ENCODE data around the gene ABHD5. TPM values are rescaled to one million over a fixed set of nuclear protein-coding genes. Genes with fewer than 3 reads are reported as not detected.
A peak's percentile ranks its signal among the peaks of the same experiment; 100 is the strongest.

Gene ABHD5
- total RNA-seq, 2 donors from 2014 or later: 18.9 to 19.8 TPM

- peaks cover 45% of the 10 kb centered on the region for H3K4me1 Mint-ChIP-seq (ENCODE audit: low read depth)
- DNase-seq (no peak), ATAC-seq (replicated peaks in 1 of 2) (peak in 1 of 2 donors; percentile 38)
- no peaks in the 10 kb centered on the region for H3K9me3 Mint-ChIP-seq
- no peaks in the 10 kb centered on the region for H3K36me3 Mint-ChIP-seq (ENCODE audit: insufficient read depth in 2 of 2)
- H3K4me3 Mint-ChIP-seq: peak overlapping the region in 1 of 2 donors; percentile 5
- peak overlapping the region; percentile 43 for H3K27ac Mint-ChIP-seq
- H3K27me3 Mint-ChIP-seq (ENCODE audit: low read depth): no peaks in the 10 kb centered on the region
Observed at GRCh38 chr3:43757666-43758321, 67.1 kb downstream of the ABHD5 start.

DNA sequence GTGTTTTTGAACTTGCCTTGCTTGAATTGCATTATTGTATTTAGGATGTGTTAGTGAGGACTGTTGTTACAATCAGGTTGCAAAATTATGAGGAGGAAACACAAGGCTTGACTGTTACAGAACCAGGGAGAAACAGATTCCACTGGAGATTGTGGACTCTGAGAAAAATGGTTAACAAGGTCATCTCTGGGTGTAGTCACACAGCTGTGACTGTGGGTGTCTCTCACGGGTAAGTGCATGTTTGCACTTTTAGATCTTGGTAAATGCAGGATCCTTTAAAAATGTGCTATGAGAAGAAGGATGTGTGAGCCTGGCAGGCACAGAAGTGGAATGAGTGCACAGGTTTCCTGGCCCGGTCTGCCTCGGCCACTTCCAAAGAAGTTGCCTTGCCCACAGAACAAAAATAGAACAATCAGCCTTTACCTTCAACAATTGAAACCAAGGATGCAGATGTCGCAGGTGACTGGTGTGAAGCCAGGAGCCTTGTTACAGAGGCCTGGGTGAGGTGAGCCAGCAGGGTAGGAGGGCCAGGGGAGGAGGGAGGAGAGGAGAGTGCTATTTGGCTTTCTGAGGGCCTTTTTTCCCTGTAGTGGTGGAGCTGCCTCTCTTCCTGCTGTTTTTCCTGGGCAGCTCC lies 68.0 kb downstream of the ABHD5 start:
- ATAC-seq (replicated peaks in 1 of 2) (no peak), DNase-seq (no peak)
- Mint-ChIP-seq H3K9me3 (no peaks in the 10 kb centered on the region), H3K27ac (no peak overlapping the region), H3K4me3 (no peak overlapping the region), H3K4me1 (ENCODE audit: low read depth) (peaks cover 45% of the 10 kb centered on the region), H3K36me3 (ENCODE audit: insufficient read depth in 2 of 2) (no peaks in the 10 kb centered on the region), H3K27me3 (ENCODE audit: low read depth) (no peaks in the 10 kb centered on the region)

GRCh38 chr3:43759297-43759782 lies 68.6 kb downstream of the ABHD5 start:
- ATAC-seq (replicated peaks in 1 of 2) (peak; percentile 52 to 64), DNase-seq (peak; percentile 8 to 9)
- H3K27me3 Mint-ChIP-seq (ENCODE audit: low read depth): no peaks in the 10 kb centered on the region
- H3K36me3 Mint-ChIP-seq (ENCODE audit: insufficient read depth in 2 of 2): no peaks in the 10 kb centered on the region
- no peak overlapping the region for H3K4me3 Mint-ChIP-seq
- no peak overlapping the region for H3K27ac Mint-ChIP-seq
- H3K4me1 Mint-ChIP-seq (ENCODE audit: low read depth): peaks cover 45% of the 10 kb centered on the region
- no peaks in the 10 kb centered on the region for H3K9me3 Mint-ChIP-seq

GRCh38 chr3:43759938-43760337 lies 69.2 kb downstream of the ABHD5 start:
- DNase-seq: no peak
- ATAC-seq (replicated peaks in 1 of 2): no peak
- Mint-ChIP-seq H3K27me3 (ENCODE audit: low read depth) (no peaks in the 10 kb centered on the region), H3K27ac (no peak overlapping the region), H3K9me3 (no peaks in the 10 kb centered on the region), H3K4me1 (ENCODE audit: low read depth) (peaks cover 39% of the 10 kb centered on the region), H3K36me3 (ENCODE audit: insufficient read depth in 2 of 2) (no peaks in the 10 kb centered on the region), H3K4me3 (no peak overlapping the region)

DNA sequence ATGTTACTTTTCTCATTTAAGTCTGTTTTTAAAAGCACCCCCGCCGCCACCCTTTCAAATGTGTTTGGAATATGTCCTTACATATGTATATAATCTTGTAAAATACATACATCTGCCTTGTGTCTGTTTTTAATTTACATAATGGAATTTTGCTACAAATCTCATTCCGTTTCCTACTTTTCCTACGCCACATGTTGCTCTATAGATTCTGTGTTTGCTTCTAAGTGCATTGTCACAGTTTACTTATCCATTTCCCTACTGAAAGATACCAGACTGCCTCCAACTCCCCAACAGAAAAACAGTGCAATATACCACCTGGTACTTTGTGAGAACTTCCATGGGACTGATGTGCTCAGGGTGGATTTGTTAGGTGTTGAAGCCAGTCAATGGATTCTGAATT lies 70.2 kb downstream of the ABHD5 start:
- Mint-ChIP-seq H3K27ac (no peak overlapping the region), H3K36me3 (ENCODE audit: insufficient read depth in 2 of 2) (no peaks in the 10 kb centered on the region), H3K27me3 (ENCODE audit: low read depth) (no peaks in the 10 kb centered on the region), H3K4me1 (ENCODE audit: low read depth) (peaks cover 29% of the 10 kb centered on the region), H3K9me3 (no peaks in the 10 kb centered on the region), H3K4me3 (no peak overlapping the region)
- ATAC-seq (replicated peaks in 1 of 2) (no peak), DNase-seq (no peak)

GRCh38 chr3:43762451-43762850 lies 71.7 kb downstream of the ABHD5 start:
- DNase-seq (no peak), ATAC-seq (replicated peaks in 1 of 2) (no peak)
- no peak overlapping the region for H3K27ac Mint-ChIP-seq
- H3K27me3 Mint-ChIP-seq (ENCODE audit: low read depth): peaks cover 1% of the 10 kb centered on the region
- no peaks in the 10 kb centered on the region for H3K36me3 Mint-ChIP-seq (ENCODE audit: insufficient read depth in 2 of 2)
- no peaks in the 10 kb centered on the region for H3K9me3 Mint-ChIP-seq
- H3K4me1 Mint-ChIP-seq (ENCODE audit: low read depth): peaks cover 20% of the 10 kb centered on the region
- no peak overlapping the region for H3K4me3 Mint-ChIP-seq

DNA sequence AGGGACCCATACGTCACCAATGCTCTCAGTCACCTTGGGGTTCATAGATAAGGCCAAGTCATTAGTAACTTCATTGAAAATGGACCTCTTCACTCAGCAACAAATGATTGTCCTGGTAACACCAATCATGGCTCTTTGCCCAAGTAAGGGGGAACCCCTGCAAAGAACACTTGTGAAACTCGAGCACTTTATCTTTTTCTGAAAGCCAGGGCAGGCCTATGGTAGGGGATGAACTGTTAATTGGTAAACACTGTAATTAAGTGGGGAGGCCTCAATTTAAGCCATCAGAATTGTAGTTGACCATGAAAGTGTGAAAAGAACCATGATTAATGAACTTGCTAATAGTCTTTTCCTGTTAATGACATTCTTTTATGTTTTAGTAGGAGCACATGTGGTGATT lies 73.3 kb downstream of the ABHD5 start:
- H3K4me3 Mint-ChIP-seq: no peak overlapping the region
- peaks cover 16% of the 10 kb centered on the region for H3K27me3 Mint-ChIP-seq (ENCODE audit: low read depth)
- no peak overlapping the region for H3K27ac Mint-ChIP-seq
- no peak for DNase-seq
- no peaks in the 10 kb centered on the region for H3K9me3 Mint-ChIP-seq
- H3K4me1 Mint-ChIP-seq (ENCODE audit: low read depth): peaks cover 6% of the 10 kb centered on the region
- H3K36me3 Mint-ChIP-seq (ENCODE audit: insufficient read depth in 2 of 2): no peaks in the 10 kb centered on the region
- ATAC-seq (replicated peaks in 1 of 2): no peak

DNA sequence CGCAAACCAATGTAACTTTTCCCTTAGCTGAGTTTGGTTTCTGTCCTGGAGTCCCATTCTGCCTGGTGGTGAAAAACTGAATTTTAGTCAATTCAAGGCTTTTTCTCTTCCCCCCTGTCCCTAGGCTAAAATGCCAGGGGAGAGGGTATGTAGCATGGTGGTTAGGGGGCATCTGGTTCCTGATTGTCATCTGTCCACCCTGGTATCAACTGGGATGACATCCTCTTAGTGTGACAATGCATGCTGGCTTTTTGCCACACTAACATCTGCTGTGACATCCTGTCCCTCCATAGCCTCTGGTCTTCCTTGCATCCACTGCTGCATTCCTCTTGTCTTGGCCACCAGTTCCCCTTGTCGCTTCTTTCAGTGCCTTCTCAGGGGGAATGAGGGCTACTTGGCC lies 73.7 kb downstream of the ABHD5 start:
- Mint-ChIP-seq H3K4me3 (no peak overlapping the region), H3K36me3 (ENCODE audit: insufficient read depth in 2 of 2) (no peaks in the 10 kb centered on the region), H3K9me3 (no peaks in the 10 kb centered on the region), H3K27me3 (ENCODE audit: low read depth) (peaks cover 16% of the 10 kb centered on the region), H3K4me1 (ENCODE audit: low read depth) (peaks cover 6% of the 10 kb centered on the region), H3K27ac (no peak overlapping the region)
- no peak for ATAC-seq (replicated peaks in 1 of 2)
- no peak for DNase-seq

DNA sequence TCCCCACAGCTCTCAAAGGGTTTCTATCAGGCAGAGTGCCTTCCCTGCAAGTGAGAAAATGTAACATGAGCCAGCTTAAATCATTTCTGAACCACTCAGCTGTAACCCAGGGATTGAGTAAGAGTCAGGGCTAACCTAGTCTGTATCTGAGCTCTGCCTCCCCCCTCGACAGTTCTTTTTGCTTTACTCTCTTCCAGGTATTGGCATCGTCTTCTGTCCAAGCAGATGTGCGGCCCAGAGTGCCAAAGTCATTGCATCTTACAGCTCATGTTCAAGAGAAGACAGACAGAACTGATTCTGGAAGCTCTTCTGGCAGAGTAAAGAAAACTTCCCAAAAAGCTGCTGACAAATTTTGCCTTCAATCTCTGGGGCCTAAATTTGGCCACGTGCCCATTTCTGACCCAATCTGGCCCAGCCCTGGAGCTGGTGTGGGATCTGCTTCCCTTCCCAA lies 74.8 kb downstream of the ABHD5 start:
- Mint-ChIP-seq H3K36me3 (ENCODE audit: insufficient read depth in 2 of 2) (no peaks in the 10 kb centered on the region), H3K27me3 (ENCODE audit: low read depth) (peaks cover 16% of the 10 kb centered on the region), H3K4me1 (ENCODE audit: low read depth) (peaks cover 15% of the 10 kb centered on the region), H3K9me3 (no peaks in the 10 kb centered on the region), H3K4me3 (no peak overlapping the region), H3K27ac (no peak overlapping the region)
- ATAC-seq (replicated peaks in 1 of 2) (no peak), DNase-seq (no peak)

DNA sequence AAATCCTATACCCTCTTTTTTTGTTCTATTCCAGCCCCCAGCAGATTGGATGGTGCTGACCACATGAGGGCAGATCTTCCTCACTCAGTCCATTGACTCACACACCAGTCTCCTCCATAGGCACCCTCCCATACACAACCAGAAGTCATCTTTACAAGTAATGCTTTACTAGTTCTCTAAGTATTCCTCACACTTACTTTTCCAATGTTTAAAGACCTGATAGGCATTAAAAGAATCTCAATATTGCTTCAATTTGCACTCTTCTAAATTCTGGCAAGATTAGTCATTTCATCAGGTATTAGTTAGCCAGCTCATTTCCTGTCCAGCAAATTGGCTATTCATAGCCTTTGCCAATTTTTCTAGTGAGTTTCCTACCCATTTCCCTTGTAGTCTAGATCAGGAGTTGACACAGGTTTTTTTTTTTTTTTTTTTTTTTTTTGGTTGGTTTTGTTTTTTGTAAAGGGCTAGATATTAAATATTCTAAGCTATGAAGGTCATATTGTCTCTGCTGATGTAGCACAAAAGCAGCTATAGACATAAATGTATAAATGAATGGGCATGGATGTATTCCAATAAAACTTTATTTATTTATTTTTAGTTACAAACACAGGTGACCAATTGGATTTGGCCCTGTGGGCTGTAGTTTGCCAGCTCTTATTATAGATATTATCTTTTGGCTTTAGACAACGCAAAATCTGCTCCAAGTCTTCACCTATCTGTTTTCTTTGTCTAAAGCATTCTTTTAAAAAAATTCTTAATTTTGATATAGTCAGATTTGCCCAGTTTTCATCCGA lies 76.1 kb downstream of the ABHD5 start:
- Mint-ChIP-seq H3K36me3 (ENCODE audit: insufficient read depth in 2 of 2) (no peaks in the 10 kb centered on the region), H3K4me3 (no peak overlapping the region), H3K27me3 (ENCODE audit: low read depth) (peaks cover 16% of the 10 kb centered on the region), H3K27ac (no peak overlapping the region), H3K4me1 (ENCODE audit: low read depth) (peaks cover 24% of the 10 kb centered on the region), H3K9me3 (no peaks in the 10 kb centered on the region)
- DNase-seq (no peak), ATAC-seq (replicated peaks in 1 of 2) (no peak)

- Mint-ChIP-seq H3K27ac (no peak overlapping the region), H3K4me3 (no peak overlapping the region), H3K9me3 (no peaks in the 10 kb centered on the region), H3K36me3 (ENCODE audit: insufficient read depth in 2 of 2) (no peaks in the 10 kb centered on the region), H3K27me3 (ENCODE audit: low read depth) (peaks cover 21% of the 10 kb centered on the region), H3K4me1 (ENCODE audit: low read depth) (peaks cover 26% of the 10 kb centered on the region)
- no peak for ATAC-seq (replicated peaks in 1 of 2)
- no peak for DNase-seq
Observed at GRCh38 chr3:43768381-43768973, 77.7 kb downstream of the ABHD5 start.

- DNase-seq: peak; percentile 79 to 84
- Mint-ChIP-seq H3K9me3 (no peaks in the 10 kb centered on the region), H3K4me1 (ENCODE audit: low read depth) (peaks cover 32% of the 10 kb centered on the region), H3K27ac (no peak overlapping the region), H3K27me3 (ENCODE audit: low read depth) (peaks cover 28% of the 10 kb centered on the region), H3K36me3 (ENCODE audit: insufficient read depth in 2 of 2) (no peaks in the 10 kb centered on the region), H3K4me3 (peak overlapping the region; percentile 6 to 46)
- peak; percentile 50 to 51 for ATAC-seq (replicated peaks in 1 of 2)
Observed at GRCh38 chr3:43769097-43769884, 78.6 kb downstream of the ABHD5 start.

All from activated T-cell treated with anti-CD3 and anti-CD28 coated beads, Interleukin-2, amount 50 U/mL, for 72 hours (primary cell).